GM13977 (cell line): ENCODE results near the gene NIBAN1.

Source experiments
- DNase-seq: peaks from one replicate; pipeline ENCODE4 v3.0.0; 2012; ENCODE audit warnings: low spot score
- in situ Hi-C: fragments of 300-500 bp; cut with MboI; formaldehyde crosslinking; loops from one replicate; pipeline ENCODE4 v1.12.0; 2022; ENCODE audit warnings: low sequenced_read_pairs, low pct_unique_long_range_greater_than_20kb, mixed read lengths, inconsistent platforms; ENCODE audit not compliant: unreplicated experiment
- TF ChIP-seq, protein P1 (sequence below): IDR thresholded peaks from 2 replicates; pipeline ENCODE4 v1.5.1; 2012; ENCODE audit warnings: mild to moderate bottlenecking, control low read depth; ENCODE audit not compliant: insufficient read depth; ENCODE audit errors: extremely low read depth, missing control alignments

Gene NIBAN1

DNA sequence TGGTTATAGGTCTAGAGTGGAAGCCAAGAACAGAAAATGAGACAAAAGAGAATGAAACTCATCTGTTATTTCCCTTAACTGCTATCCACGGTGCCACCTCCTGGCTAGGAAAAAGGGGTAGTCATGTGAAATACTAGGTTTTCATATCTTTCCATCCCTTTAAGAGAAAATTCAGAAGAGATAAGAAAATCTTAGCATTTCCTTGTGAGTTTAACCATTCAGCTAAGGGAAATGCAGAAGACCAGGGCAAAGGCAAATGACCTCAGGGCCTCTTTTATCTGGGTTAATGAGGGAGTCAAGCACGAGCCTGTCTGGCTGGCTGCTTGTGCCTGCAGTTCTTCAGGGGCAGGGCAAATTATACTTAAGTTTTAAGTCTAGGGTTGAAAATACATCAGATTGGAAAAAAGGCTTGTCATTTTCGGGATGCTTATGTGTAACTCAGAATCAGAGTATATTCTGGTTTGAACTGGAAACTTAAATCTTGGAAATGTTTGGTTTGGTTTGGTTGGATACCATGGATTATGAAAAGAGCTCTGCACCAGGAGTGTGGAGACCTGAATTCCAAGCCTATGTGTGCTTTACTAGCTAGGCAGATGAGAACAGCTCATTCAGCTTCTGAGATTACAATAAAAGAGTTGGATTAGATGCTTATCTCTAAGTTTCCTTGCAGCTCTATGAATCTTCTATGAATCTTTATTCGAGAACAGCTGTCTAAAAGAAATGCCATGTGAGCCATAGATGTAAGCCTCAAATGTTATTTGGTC is 19.9 kb downstream of the NIBAN1 start:
- DNase-seq = no peak
- TF ChIP-seq, protein P1, sequence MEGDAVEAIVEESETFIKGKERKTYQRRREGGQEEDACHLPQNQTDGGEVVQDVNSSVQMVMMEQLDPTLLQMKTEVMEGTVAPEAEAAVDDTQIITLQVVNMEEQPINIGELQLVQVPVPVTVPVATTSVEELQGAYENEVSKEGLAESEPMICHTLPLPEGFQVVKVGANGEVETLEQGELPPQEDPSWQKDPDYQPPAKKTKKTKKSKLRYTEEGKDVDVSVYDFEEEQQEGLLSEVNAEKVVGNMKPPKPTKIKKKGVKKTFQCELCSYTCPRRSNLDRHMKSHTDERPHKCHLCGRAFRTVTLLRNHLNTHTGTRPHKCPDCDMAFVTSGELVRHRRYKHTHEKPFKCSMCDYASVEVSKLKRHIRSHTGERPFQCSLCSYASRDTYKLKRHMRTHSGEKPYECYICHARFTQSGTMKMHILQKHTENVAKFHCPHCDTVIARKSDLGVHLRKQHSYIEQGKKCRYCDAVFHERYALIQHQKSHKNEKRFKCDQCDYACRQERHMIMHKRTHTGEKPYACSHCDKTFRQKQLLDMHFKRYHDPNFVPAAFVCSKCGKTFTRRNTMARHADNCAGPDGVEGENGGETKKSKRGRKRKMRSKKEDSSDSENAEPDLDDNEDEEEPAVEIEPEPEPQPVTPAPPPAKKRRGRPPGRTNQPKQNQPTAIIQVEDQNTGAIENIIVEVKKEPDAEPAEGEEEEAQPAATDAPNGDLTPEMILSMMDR = no peak
- in situ Hi-C loops = no loop called here

DNA sequence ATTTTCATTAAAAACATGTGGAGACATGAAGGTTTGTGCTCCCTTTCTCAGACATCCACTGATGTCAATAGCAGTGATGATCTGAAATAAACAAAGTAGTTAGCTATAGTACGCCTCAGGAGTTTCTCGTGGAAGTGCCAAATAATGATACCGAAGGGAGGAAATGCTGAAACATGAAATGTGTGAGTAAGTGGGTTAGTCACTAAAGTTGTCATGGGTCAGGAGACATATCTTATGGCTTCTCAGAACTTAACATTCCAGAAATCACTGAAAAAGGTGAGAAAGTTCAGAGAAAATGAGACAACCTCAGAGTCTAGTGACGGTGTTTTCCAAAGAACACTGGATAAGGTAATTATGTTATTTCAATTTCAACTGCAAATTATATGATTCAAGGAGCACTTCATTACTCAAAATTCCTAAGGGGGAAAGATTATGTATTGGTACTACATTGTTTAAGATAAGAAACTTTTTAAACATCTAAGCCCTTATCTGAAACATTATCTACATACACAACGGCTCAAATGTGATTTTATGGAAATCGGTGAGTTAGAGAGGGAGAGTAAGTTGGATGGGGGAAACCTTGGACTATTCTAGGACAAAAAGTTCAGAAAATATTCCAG is 20.6 kb downstream of the NIBAN1 start:
- in situ Hi-C loops = no loop called here
- no peak for DNase-seq
- TF ChIP-seq, protein P1 = no peak

DNA sequence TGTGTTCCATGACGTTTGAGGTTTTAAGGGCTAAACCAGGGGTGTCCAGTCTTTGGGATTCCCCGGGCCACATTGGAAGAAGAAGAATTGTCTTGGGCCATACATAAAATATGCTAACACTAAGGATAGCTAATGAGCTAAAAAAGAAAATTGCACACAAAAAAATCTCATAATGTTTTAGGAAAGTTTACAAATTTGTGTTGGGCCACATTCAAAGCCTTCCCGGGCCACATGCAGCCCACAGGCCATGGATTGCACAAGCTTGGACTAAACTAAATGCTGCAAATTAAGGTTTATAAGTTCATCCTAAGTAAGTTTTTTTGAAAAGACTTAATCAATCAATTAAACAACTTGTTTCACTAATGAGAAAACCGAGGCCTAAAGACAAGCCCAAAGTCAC is 21.9 kb downstream of the NIBAN1 start:
- TF ChIP-seq, protein P1 = no peak
- in situ Hi-C loops = no loop called here

DNA sequence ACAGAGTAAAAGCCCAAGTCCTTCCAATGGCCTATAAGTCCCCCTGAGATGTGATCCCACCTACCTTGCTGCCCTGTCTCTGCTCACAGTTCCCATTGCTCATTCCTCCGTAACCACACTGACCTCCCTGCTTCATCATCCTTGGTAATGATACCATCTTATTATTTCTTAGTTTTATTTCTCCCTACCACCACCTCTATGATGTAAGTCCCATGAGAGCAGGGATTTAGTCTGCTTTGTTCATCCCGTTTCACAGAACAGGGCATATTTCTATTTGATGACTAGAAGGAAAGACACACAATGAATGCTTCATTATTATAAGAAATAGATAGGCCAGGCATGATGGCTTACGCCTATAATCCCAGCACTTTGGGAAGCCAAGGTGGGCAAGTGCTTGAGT is 22.5 kb downstream of the NIBAN1 start:
- TF ChIP-seq, protein P1 = no peak
- in situ Hi-C loops = no loop called here

More for the DNA sequence above, 21.9 kb downstream of the NIBAN1 start:
- DNase-seq = no peak

DNA sequence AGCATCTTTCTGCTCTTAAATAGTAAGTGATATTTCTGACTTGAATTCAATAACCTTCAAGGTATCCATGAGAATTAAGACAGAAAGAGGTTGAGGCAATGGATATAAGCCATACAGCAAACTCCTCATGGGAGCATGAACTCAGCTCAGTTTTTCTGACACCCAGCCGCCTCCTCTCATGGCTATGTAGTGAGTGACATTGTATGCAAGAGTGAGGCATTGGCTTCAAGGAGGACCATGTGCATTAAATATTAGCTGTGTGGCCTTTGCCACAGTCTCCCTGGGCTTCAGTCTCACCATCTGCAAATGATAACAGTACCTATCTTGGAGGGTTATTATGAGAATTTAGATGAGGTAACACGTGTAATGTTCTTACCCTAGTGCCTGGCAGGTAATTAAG is 23.4 kb downstream of the NIBAN1 start:
- in situ Hi-C loops = no loop called here
- no peak for DNase-seq
- TF ChIP-seq, protein P1 = no peak

More for the DNA sequence above, 22.5 kb downstream of the NIBAN1 start:
- no peak for DNase-seq

DNA sequence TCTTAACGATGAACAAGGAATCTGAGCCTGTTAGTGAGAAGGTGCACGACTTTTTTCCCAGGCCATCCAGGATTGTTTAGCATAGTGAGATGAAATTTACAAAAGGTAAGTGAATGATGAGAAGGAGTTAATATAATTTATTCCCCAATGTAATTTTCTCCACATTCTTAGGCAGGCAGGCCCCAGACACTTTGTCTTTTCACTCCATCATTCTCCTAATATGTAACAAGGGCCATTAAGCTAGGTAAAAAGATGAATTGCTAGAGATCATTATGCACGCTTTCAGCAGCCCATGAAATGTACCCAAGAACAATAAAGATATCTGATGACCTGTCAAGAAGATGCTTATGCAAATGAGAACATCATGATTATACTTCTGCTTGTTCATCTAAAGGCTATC is 24.1 kb downstream of the NIBAN1 start:
- in situ Hi-C loops = no loop called here
- TF ChIP-seq, protein P1 = no peak
- DNase-seq = no peak
